ENCODE measurements around the gene C20orf173. TPM values are rescaled to one million over a fixed set of nuclear protein-coding genes. Genes with fewer than 3 reads are reported as not detected.
"Not testable (repeated sequence)": the region's sequence is repeated elsewhere in the genome, so short reads cannot be mapped to it uniquely, and the experiment has no call there.

The C20orf173 gene, protein sequence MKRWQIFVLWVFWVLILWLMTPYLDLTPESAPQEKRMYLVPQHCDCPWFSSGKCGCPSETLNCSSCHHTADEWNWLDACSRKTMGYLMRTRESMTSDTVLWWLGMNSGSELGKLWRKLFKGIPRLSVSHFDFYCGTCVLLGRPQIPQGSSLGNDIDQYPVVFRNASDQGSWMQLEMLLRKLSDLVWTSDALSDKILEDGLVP
- total RNA-seq (2014; rRNA removed; shearing (Covaris generic)): not detected in 2 replicates

DNA sequence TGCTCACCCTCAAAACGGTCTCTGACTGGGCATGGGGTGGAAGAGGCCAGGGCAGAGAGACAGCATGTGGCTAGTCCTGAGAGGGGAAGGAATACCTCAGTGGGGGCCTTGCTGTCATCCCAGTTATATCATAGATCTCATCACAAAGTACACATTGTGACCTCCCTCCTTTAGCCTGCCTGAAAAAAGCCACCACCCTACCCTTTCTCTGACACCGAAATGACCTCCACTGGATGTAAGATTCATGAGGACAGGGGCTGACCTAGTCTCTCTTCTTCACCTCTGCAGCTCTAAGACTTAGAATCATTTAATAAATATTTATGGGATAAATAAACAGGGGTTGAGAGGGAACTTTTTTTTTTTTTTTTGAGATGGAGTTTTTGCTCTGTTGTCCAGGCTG lies at the start of gene C20orf173:
Gene C20orf173 (minus strand): TSS at position 101 of the 400 bp plus-strand sequence. CDS start 279 bp downstream, outside the sequence.
- DNase-seq (ENCODE audit: low read depth): no peak

DNA sequence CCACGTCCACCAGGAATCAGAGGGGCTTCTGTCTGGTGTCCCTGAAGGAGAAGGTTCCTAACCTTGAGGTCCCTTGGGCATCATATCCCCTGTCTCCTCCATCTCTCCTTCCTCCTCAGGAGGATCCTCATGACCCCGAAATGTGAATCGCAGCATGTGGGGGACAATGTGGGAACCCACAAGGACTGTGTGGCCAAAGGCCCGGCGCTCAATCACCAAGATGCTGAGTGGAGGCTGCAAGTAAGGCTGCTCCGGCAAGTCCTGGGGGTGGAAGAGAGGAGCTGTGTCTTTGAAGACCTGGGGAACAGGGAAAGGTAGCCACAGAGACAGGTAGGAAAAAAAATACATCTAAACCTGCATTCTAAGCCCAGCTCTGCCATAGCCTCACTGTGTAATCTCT lies 49.7 kb upstream of the C20orf173 start:
- no peak for DNase-seq (ENCODE audit: low read depth)

DNA sequence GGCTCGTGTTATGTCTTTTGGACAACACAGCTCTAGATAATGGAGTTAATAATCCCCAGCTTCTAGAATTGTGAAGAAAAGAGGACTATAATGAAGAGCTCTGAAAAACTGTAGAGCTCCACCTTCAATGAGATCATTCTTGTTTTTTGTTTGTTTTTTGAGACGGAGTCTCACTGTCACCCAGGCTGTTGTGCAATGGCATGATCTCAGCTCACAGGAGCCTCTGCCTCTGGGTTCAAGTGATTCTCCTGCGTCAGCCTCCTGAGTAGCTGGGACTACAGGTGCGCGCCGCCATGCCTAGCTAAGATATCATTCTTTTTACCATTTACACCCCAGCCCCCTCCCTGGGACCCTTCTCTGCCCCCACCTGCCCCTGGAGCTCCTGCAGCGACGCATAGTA lies 49.0 kb upstream of the C20orf173 start:
- DNase-seq (ENCODE audit: low read depth): no peak

DNA sequence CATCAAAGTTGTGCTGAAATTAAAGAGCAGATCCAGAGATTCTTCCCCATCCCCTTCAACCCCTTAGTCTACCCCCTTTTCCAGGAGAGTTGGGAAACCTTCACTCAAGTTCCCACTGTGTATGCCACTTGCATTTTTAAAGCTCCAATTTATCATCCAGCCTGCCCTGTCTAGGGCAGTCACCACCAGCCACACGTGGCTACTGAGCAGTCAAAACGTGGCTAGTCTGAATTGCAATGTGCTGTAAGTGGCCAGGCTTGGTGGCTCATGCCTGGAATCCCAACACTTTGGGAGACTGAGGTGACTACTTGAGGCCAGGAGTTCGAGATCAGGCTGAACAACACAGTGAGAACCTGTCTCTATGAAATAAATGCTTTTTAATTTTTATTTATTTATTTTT lies 47.4 kb upstream of the C20orf173 start:
- no peak for DNase-seq (ENCODE audit: low read depth)

DNA sequence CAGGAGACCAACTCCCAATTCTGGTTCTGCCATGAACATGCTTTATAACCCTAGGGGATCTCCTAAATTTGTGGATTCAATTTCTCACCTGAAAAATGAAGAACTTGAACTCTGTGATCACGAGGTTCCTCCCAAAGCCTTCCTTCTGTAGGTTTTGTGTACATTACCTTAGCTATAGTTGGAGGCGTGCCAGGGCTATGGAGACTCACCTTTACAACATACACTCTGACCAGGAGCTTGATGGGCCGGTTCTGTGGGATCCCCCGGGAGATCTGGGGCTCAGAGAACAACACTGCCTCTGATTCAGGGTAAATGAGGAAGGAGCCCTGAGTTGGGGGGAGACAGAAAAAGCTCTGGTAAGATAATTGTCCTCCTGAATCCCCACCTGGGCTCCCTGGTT lies 46.5 kb upstream of the C20orf173 start:
- no peak for DNase-seq (ENCODE audit: low read depth)

DNA sequence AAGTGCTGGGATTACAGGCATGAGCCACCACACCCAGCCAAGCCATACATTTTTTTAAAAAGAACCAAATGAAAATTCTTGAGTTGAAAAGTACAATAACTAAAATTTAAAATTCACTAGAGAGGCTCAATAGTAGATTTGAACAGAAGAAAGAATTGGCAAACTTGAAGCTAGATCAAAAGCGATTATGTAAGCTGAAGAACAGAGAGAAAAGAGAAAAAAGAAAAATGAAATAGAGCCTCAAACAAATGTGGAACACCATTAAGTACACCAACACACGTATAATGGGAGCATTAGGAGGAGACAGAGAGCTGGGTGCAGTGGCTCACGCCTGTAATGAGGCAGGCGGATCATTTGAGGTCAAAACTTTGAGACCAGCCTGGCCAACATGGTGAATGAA lies 43.4 kb upstream of the C20orf173 start:
- no peak for DNase-seq (ENCODE audit: low read depth)

DNA sequence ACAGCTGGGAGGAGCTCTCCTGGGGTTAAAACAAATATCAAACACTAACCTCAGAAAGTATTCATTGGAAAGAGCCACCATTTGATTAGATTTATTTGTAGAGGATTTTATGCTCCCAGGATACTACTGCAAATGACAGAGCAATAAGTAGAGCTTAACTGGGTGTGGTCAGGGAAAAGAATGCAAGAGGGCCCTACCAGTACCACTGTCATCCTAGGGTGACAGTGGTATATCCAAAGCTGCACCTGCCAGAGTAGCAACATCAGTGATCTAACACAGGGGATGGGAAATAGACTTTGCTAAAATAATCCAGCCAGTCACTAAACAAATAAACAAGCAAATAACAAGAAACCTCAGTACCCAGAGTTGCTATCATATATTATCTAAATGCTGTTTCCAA lies 42.1 kb upstream of the C20orf173 start:
- DNase-seq (ENCODE audit: low read depth): no peak

DNA sequence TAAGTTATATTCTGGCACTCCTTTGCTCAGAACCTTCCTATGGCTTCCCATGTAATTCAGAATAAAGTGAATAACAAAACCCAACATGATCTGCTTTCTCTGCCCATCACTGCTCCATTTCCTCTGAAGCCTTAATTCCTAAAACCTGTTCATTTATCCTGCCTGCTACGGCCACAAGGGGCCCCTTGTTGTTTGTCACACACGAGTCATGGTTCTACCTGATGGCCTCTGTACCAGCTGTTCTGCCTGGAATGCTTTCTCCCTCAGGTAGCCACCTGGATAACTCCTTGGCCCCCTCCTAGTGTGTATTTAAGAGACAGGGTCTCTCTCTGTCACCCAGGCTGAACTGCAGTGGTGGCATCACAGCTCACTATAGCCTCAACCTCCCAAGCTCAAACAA lies 39.2 kb upstream of the C20orf173 start:
- peak; percentile 20 for DNase-seq (ENCODE audit: low read depth)

DNA sequence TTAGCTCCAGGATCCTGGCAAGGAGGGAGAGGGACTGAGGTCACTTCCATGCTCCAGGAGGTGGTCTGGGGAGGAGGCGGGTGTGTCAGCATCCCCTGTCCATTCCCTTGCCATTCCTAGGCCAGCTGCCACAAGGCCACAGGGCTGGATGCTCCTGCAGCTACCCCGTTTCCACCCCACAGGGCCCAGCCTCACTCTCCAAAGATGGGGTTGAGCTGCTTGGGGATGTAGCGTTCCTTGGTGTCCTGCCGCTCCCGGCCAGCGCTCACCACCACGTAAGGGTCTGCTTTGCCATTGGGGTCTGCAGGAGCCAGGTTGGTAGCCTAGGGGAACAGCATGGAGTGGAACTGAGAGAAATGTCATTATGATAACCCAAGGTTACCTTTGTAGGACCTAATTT lies 35.5 kb upstream of the C20orf173 start:
- no peak for DNase-seq (ENCODE audit: low read depth)

DNA sequence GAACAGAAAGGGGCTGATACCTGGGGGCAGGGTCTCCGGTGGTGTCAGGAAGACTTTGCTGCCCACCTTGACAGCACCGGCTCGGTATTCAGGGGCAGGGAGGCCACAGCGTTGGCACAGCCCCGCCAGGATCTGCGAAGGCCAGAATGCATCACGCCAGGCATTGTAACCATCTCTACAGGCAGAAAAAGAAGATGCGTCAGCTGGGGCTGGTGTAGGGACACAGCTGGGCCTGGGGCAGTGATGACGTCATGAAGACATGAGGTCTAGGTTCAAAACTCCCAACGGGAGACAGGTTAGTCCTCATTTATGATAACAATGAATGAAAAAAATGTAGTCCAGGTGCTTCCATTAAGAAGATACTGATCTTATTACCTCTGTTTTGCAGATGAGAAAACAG lies 34.4 kb upstream of the C20orf173 start:
- DNase-seq (ENCODE audit: low read depth): no peak

DNA sequence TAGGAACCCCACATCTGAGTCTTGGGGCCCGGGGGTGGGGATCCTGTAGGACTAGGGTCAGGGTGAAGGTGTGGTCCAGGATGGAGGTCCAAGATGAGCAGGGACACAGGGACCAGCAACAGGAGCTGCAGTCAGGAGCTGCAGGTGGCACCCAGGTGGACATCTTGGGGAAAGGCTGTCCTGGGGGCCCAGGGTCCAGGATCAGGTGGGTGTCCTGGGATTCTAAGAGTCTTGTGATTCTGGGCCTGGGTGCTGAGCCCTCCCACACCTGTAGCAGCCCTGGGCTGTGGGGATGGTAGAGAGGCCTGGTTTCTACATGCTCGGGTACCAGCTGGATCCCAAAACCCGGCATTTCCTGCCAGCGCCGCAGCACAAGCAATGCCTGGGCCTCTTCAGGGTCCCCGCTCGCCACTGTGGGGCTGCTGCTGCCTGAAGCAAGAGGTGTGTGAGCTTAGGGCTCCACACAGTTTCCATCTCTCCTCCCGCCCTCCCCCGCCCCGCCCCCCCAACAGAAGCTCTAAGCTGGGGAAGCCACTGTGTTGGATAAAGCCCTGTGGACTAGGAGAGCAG lies 33.2 kb upstream of the C20orf173 start:
- no peak for DNase-seq (ENCODE audit: low read depth)

DNA sequence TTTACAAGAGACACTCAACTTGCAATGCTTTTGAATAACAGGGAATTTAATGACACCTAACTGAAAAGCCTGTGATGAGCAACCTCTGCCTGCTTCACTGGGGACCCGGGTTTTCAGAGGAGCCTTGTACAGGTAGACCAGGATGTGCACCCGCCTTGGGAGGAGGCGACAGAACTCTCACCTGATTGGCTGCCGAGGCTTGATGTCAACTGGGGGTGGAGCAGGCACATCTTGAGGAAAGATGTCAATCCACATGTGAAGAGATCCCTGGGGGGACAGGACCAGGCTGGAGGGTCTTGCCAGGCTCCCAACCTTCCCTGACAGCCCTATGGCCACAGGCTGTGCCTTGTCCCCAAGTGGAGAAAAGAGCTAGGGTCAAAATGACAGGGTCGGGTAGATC lies 32.2 kb upstream of the C20orf173 start:
- no peak for DNase-seq (ENCODE audit: low read depth)

DNA sequence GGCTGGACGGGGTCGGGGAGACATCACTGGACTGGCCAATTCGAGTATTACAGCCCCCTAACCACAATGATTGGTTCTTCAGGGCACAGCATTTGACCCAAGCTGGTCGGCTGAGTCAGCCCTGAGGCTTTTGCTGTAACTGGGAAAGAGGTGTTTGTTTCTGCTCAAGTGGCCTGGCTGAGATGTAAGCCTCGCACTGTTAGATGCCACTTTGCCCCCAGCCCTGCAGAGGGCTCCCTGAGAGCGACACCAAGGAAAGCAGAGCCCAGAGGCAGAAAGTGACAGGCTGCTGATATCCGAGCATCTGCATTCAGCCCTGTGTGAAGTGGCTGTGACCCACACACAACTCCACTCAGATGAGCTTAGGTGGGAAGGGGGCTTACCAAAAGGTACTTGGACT lies 31.8 kb upstream of the C20orf173 start:
- DNase-seq (ENCODE audit: low read depth): peak; percentile 58

DNA sequence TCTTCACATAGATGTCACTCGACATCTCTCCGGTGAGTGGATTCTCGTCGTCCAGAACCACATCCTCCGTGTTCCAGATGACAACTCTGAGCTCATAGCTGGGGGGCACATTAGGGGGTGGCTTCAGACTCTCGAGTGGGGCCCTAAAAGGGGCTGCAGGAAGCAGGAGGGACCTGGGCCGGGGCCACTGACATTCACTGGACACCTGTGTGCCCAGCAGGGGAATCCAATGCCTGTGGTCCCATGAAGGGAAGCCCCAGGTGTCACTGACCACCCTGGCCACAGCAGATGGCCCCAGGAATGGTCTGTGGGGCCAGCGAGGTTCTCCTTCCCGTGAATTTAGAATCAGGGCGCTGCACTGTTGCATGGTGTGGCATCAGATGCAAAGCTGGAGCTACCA lies 31.1 kb upstream of the C20orf173 start:
- no peak for DNase-seq (ENCODE audit: low read depth)

DNA sequence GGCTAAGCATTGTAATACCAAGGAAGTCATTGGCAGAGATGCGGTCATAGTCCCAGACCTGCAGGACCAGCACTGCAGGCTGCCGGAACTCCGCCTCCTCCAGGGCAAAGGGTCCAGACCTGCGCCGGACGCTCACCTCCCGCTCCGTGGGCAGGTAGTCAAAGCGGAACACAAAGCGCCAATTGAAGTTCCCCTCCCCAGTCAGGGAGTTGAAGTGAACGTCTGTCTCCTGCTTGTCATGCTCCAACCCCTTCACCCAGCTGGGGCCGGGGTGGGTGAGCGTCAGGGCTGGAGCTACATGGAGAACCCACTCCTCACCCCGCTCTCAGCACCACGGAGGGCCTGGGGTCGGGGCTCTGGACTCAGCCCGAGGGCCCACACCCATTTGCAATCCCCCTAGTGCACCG lies 30.7 kb upstream of the C20orf173 start:
- DNase-seq (ENCODE audit: low read depth): no peak

DNA sequence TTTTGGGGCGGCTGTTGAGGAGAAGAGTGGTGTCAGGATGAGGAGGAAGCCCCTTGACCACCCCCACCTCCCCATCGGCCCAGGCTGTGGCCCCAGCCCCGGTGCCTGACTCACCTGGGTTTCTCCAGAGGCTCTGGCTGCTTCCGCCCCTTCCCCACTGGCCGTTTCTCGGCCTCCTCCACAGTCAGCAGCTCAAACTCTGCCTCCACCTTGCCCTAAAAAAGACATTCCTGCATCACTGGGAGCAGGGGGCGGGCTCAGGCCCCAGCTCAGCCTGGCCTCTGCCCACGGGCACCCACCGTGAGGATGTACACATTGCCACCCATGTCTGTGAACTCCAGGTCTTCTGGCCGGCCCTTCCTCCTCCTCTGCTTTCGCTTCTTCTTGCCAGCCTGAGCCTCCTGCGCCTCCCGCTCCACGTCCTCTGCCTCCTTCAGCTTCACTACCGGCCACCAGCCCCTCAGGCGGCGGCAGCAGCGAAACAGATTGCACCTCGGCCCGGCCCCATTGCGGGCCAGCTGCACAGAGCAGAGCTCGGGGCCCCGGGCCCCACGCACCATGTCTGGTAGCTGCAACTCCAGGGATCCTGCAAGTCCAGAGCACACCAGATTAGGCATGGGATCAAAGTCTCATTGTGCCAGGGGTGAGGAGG lies 29.7 kb upstream of the C20orf173 start:
- no peak for DNase-seq (ENCODE audit: low read depth)

DNA sequence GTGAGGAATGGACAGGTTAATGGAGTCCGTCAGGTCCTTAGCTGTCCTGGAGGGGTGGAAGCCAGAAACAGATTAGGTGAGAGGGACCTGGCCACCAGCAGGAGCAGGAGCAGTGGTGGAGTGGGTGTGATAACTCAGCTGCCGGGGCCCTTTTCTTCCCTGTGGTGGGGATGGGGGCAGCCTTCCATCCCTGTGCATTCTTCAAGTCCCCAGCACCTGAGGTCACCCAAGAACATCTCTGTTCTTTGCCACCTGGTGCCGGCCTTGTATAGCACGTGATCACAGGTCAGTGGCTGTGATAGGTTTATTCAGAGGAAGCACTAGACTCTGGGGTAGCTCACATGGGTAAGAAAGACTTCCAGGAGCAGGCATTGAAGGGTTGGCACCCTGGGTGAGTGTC lies 29.0 kb upstream of the C20orf173 start:
- no peak for DNase-seq (ENCODE audit: low read depth)

DNA sequence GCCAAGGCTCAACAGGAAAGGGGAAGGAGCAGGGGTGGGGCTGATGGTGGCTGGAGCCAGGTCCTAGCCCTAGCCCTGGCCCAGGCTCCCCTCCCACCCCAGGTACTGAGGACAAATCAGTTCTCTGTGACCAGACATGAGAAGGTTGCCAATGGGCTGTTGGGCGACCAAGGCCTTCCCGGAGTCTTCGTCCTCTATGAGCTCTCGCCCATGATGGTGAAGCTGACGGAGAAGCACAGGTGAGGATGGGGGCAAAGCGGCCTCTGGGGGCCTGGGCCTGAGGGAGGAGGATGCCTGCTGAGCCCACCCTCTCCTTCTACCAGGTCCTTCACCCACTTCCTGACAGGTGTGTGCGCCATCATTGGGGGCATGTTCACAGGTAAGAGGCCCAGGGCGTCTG lies 27.4 kb upstream of the C20orf173 start:
- DNase-seq (ENCODE audit: low read depth): no peak

DNA sequence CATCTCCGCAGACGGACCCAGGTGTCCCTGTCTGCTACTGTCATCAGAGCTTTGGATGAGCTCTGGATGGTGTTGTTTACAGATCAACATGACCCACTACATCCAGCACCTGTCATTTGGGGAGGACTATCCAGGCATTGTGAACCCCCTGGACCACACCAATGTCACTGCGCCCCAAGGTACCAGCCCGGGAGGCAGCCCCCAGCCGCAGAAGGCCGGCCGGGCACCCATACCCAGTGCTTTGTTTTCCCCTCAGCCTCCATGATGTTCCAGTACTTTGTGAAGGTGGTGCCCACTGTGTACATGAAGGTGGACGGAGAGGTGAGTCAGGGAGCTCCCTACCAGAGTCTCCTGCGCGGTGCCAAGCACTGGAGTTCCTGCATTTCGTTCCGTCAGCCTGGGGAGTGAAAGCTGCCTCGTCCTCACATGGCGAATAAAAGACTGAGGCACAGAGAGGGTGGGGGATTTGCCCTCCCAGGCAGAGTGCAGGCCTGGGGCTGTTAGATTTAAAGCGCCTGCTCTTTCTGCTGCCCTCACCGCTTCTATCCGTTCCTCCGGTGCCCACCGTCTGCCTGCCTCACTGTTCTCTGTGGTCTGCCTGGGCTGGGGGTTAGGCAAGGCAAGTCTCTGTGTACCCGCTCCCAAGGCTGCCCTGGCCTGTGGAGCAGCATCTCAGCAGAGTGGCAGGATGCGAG lies 26.6 kb upstream of the C20orf173 start:
- DNase-seq (ENCODE audit: low read depth): no peak

DNA sequence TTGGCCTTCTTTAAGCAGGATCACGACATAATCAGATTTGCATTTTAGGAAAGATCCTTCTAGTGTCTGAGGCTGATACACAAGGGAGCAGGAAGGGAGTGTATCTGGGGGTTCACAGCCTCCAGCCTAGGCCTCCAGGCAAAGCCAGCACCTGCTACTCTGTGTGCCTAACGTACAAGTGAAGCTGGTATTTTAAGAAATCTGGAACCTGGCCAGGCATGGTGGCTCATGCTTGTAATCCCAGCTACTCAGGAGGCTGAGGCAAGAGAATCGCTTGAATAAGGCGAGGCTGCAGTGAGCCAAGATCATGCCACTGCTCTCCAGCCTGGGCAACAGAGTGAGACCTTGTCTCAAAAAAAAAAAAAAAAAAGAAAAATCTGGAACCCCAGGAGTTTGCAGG lies 26.0 kb upstream of the C20orf173 start:
- DNase-seq (ENCODE audit: low read depth): not testable (repeated sequence)

DNA sequence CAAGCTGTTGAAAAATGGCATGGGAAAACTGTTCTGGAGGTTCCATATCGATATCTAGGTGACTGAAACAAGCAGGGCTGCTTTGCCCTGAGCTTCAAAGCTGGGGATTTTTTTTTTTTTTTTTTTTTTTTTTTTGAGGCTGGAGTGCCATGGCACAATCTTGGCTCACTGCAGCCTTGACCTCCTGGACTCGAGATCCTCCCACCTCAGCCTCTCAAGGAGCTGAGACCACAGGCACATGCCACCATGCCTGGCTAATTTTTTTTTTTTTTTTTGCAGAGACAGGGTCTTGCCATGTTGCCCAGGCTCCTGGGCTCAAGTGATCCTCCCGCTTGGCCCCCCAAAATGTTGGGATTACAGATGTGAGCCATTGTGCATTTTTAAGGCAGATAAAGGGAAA lies 23.5 kb upstream of the C20orf173 start:
- no peak for DNase-seq (ENCODE audit: low read depth)

DNA sequence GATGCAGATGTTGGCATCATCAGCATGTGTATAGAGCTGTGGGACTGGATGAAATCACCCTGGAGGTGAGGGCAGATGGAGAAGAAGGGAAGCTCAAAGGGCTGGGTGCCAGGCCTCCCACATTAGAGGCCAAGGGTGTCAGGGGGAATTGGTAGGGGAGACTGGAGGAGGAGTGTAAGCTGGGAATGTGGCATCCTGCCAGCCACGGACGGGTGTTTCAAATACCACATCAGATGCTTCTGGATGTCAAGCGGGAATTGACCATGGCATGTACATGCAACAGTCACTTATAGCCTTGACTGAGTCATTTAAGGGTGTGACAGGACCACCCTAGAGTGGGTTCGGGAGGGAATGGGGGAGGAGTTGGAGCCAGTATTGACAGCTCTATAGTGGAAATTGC lies 22.1 kb upstream of the C20orf173 start:
- DNase-seq (ENCODE audit: low read depth): no peak

DNA sequence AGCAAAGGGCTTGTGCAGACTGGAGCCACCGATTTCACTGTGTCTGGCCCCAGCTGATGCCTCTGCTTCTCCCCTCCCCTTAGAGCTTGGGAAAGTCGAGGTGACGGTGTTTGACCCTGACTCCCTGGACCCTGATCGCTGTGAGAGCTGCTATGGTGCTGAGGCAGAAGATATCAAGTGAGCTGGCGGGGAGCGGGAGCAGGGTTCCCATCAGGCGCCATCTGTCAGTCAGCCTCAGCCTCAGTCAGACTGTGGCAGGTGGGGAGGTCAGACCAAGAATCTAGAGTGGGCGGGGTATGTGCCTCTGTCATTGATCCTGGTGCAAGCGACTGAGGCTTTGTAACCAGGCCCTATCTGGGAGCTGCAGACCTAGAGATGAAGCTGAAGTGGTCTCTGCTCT lies 17.9 kb upstream of the C20orf173 start:
- DNase-seq (ENCODE audit: low read depth): no peak
